Activated CD4-positive, alpha-beta T cell treated with anti-CD3 and anti-CD28 coated beads, Interleukin-10, Interleukin-2, amounts not matched to agents 100 ng/mL and 50 ng/mL, durations not matched to agents 16 hours and 8 hours (primary cell): ENCODE results near the gene CST7.

ENCODE experiments used
- DNase-seq: peaks from one replicate; pipeline ENCODE4 v3.0.0-alpha.2; 2020

Gene CST7

GRCh38 chr20:24951536-24952083 is 2.5 kb downstream of the CST7 start:
- DNase-seq: no peak

DNA sequence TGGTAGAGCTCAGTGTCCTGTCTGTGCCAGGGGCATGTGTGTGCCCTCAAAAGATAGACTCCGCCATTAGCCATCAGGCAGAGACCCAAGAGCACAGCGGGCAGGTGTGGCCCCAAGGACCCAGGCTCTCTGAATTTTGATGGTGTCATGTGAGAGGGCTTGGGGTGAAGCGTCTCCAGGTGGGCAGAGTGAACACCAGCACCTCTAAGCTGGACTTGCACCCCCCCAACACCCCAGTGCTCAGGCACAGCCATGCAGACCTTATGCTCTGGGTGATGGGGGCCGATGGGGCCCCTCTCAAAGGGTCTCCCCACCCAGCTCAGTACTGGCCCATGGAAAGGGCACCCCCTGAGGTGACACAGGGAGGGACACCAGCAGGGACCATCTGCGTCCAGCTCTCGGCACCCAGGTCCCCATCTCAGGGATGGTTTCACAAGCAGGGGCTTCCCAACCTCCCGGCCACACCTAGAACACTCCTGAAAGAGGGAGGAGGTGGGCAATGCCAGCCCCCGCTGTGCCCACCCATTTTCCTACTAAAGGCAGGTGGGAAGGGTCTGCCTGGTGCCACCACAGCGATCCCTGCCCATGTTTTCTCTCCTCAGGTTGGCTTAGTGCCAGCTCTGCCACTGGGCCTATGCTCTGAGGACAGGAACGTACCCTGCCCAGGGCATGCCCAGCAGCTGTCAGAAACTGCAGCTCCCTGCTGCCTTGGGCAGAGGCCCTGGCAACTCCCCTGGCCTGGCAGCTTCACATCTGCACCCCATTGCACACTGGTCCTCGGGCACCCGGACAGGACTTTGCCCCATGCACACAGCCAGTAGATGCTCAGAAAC is 3.5 kb downstream of the CST7 start:
- no peak for DNase-seq

GRCh38 chr20:24953209-24953575 is 4.1 kb downstream of the CST7 start:
- no peak for DNase-seq

DNA sequence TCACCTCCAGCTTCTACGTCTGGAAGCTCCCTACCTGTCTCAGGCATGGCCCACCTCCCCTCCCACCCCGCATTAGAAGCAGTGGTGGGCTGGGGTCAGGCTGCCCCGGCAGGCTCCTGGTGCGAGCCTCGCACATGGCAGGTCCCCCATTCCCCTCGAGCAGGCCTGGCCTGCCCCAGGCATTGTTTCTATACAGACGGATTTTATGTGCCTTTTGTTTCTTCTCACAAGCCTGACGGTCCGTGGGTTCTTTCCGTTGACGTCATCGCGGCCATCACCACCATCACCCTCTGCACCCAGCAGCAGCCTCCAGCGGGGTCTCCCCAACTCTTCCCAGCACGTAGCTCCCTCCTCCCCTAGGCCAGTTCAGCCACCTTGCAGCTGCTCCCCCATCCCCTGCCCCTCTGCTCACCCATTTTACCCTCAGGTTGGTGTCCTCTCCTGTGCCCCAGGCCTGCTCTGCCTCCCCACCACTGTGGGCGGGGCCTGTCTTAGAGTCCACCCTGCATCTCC is 4.6 kb downstream of the CST7 start:
- DNase-seq: no peak

DNA sequence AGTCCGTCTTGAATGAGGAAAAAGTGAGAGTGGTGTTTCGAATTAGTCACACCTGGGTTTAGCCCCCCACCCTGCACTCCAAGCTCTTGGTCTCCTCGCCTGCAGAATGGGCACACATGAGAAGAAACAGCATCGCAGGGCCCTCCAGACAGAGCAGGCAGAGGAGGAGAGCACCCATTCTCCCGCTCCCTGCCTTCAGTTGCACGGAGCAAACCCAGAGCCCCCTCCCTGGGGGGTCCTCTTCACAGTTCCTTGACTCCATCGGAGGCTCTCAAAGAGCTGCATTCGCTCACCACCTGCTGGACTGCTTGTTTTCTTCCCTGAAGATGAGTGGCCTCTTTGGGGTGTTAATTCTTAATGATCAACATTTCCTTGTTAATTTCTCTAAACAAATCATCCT is 5.1 kb downstream of the CST7 start:
- no peak for DNase-seq

DNA sequence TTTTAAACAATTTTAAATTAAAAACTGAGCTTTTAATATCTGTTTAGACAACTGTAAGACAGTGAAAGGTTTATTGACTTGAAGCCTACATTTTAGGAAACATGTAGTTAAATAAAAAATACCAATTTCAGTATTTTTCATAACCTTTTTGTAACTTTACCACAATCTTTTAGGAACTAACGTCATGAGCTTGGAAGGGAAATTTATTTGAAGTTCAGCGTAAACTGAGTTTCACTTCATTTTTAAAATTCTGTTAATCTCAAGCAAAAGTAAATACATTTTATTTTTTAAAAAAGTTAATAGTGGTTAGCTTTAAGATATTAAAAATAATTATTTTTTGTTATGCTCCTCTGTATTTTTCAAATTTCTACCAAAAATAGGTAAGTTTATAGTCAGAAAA is 5.5 kb downstream of the CST7 start:
- no peak for DNase-seq

GRCh38 chr20:24955045-24955444 is 6.0 kb downstream of the CST7 start:
- peak; percentile 68 for DNase-seq

GRCh38 chr20:24956001-24956841 is 7.2 kb downstream of the CST7 start:
- DNase-seq: no peak

GRCh38 chr20:24957326-24958016 is 8.4 kb downstream of the CST7 start:
- no peak for DNase-seq

DNA sequence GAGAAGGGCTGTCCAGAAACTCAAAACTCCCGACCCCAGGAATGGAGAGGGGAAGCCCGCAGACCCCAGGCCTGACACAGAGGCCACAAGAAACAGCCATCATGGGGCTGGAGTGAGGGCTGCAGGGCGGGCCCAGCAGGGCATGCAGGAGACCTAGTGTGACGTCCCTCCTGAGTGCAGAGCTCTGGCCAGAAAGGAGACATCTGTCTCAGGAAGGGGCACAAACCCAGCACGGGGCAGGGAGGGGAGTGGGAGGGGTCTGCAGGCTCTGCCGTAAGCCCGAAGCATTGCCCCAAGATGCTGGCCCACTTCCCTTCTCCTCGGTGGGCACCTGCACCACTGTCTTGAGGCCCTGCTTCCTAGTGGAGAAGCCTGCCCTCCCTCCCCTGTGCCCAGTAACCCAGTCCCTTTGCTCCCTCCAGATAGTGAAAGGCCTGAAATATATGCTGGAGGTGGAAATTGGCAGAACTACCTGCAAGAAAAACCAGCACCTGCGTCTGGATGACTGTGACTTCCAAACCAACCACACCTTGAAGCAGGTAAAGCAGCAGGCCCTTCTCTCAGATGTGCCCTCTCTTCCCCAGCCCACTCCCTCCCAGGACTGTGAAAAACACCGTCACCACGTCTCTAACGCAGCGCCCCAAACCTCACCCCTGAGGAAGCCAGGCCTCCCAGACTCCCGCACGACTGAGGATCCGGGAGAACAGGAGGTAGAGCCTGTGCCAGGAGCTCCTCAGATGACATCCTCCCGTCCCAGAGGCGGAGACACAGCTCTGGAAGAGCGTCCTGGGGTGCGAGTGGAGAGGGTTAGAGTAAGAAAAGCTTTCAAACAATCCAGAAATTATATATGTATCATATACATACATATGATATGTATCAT is 9.7 kb downstream of the CST7 start:
- DNase-seq: no peak

DNA sequence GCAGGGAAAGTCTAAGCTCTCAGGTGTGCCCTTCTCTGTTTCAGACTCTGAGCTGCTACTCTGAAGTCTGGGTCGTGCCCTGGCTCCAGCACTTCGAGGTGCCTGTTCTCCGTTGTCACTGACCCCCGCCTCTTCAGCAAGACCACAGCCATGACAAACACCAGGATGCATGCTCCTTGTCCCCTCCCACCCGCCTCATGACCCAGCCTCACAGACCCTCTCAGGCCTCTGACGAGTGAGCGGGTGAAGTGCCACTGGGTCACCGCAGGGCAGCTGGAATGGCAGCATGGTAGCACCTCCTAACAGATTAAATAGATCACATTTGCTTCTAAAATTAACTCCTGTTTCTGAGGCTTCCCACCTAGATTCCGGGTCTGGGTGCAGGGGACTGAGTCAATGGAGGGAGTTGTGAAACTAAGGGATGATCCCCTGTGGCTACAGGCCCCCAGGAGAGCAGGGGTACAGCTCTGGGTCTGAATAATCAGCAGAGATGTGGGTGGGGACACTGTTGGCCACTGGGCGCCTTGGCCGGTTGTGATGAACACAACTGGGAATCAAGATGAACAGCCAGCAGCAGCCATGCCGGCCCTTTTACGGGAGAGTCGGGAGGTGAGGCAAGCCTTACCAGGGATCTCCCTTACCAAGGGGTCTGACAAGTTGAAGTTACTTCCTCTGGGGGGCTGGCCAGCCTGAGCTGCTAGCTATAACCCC is 10.7 kb downstream of the CST7 start:
- no peak for DNase-seq

DNA sequence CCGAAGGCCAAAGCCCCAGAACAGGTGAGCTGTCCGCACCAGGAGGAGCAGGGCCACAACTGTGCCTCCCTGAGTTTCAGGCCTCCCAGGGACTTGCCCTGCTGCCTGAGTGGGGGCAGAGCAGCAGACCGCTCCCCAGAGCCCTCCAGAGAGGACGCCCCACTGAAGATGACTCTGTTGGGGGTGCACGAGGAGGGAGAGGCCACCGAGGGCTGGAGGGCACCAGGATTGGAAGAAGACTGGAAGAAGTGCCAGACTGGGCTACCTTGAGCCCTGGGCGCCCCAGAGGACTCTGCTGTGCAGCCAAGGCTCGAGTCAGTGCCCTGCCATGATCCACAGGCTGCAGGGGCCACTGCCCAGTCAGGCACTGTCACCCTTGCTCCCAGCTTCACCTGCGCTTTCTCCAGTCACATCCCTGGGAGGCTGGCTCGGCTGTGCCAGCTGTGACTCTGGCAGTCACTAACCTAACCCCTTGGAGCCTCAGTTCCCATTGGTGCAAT is 11.3 kb downstream of the CST7 start:
- DNase-seq: no peak

DNA sequence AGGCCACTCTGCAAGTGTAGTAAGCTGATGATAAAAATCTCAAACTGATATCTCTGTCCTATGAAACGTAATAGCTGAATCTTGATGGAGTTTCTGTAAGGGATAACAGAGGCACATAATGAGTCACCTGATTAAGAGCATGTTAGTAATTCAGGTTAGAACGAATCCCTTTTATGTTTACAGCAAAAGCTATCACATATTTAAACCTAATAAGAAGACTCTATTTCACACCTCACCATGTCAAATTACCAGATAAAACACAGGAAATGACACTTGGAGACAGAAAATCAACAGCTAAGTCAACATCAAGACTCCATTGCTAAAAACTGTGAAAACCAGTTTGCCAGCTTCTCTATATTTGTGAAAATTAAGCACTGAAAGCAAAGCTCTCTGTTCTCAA is 11.8 kb downstream of the CST7 start:
- DNase-seq: peak; percentile 30

- DNase-seq: no peak
These were observed 12.5 kb downstream of the CST7 start for GRCh38 chr20:24961384-24962181.

GRCh38 chr20:24962182-24962492 is 13.1 kb downstream of the CST7 start:
- no peak for DNase-seq

DNA sequence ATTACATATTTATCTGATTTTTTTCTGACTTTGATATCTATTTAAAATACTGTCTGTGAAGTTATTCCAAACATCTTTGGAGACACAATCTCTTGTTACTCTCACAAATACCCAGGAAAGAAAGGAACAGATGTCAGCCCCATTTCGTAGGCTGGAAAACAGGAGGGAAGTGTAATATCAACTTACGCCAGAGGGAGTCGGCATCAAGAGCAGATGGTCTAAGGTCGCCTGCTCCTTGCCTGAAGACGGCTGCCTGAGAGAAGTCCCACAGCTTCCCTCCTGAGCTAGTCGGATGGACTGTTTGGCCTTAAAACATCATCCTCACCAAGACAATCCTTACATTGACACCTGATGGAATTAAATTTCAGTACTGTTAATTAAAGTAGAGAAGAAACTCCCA is 13.4 kb downstream of the CST7 start:
- DNase-seq: no peak

DNA sequence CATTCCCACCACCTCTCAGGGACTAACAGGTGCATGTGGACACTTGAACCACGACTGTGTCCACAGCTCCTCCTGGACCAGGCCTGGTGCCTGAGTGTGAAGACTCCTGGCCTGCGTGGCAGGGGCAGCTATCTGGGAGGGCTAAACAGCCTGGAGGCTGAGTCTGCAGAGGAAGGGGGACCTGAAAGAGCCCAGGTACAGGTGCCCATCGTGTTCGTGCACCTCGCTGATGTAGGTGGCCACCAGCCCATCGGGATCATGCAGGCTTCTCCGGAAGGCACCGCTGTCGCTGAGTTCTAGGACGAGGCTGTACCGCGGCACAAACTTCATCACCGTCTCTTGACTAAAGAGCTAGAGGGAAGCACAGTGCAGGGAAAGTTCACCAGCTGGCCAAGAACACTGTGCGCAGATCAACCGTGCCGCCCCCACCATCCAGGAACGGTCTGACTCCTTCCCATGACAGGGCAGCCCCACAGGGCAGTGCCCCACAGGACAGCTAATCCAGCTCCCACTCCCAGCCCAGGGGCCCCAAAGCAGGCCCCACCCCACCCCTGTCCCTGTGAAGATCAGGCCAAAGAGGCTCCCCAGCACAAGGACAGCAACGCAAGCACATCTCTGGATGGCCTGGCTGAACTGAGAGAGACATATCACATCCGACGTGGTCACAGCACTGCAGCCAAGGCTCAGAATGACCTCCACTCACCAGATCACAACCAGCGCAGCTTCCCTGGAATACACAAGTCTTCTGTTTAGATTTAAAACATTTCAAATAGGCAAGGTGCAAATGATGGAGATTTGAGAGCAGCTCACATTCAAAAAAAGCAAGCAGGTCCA is 14.8 kb downstream of the CST7 start:
- no peak for DNase-seq

DNA sequence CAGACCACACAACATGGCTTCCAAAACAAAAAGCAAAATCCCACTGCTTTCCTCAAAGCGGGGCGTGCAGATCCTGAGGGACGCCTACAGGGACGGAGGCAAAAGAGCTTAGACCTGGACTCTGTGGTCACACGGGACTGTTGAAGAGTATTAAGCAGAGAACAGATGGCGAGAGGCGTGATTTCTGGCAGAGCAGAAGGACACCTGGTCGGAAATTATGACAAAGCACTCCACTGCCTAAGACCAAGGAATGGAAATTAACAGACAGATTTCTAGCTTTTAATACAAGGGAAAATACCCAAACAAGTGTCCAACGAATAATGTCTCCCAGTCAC is 15.4 kb downstream of the CST7 start:
- DNase-seq: no peak

DNA sequence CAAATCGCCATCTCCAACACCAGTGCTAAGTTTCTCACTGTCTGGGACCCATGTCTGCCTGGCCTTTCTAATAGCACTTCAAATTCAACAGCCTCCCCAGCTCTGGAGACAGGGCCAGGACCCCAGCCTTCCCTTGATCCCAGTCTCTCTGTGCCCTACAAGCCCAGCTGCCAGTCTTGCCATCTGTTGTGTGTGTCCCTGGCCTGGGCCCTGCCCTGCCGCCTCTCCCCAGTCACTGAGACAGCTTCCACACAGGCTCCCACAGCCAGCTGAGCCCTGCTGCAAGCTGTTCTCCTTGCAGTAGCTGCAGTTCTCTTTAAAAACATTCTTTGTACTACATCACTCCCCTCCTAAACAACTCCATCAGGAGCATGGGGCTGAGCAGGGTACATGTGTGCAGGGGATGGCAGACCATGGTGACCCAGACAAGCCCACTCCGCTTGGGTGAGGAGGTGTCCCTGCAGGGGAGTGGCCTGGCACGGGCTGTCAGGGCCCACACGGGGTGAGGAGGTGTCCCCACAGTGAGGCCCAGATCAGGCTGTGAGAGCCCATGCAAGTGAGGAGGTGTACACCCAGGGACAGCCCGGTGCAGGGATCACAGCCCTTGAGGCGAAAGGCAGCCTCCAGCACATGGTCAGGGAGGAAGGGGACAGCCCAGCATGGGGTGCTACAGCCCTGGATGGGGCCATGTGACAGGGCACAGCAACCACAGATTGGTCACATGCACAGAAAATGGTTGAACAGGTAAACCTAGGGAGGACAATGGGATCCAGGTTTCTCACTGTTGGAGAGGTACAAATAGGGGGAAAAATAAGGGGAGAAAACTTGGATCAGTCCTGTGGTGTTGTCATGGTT is 16.2 kb downstream of the CST7 start:
- DNase-seq: no peak
